Neuron (in vitro differentiated cells): ENCODE measurements around the gene MRTFA.

Experiments
- H2AFZ ChIP-seq: one replicate; pipeline ENCODE4 v1.6.1; 2013; ENCODE audit warnings: low read depth, mild to moderate bottlenecking, inconsistent platforms, low read length, moderate library complexity
- H3K27me3 ChIP-seq: one replicate; pipeline ENCODE4 v1.6.1; 2013; ENCODE audit warnings: low read length; ENCODE audit not compliant: insufficient read depth
- H3K36me3 ChIP-seq: one replicate; pipeline ENCODE4 v1.6.1; 2013; ENCODE audit warnings: low read length; ENCODE audit not compliant: insufficient read depth
- H3K4me1 ChIP-seq: one replicate; pipeline ENCODE4 v1.6.1; 2013; ENCODE audit warnings: low read length; ENCODE audit not compliant: insufficient read depth
- H3K4me3 ChIP-seq: 2 replicates; pipeline ENCODE4 v1.5.1; 2013; ENCODE audit warnings: mild to moderate bottlenecking, low read length, moderate library complexity
- H3K9me3 ChIP-seq: one replicate; pipeline ENCODE4 v1.6.1; 2013; ENCODE audit warnings: low read length

The MRTFA gene

GRCh38 chr22:40473703-40474102, 162.8 kb downstream of the MRTFA start:
- H3K27me3 ChIP-seq: no peaks in the 10 kb centered on the region
- H3K9me3 ChIP-seq: no peaks in the 10 kb centered on the region
- H3K36me3 ChIP-seq: no peaks in the 10 kb centered on the region
- no peak overlapping the region for H3K4me3 ChIP-seq
- no peaks in the 10 kb centered on the region for H3K4me1 ChIP-seq
- H2AFZ ChIP-seq: no peak overlapping the region

- no peak overlapping the region for H2AFZ ChIP-seq
- no peaks in the 10 kb centered on the region for H3K4me1 ChIP-seq
- no peaks in the 10 kb centered on the region for H3K9me3 ChIP-seq
- no peaks in the 10 kb centered on the region for H3K27me3 ChIP-seq
- H3K4me3 ChIP-seq: no peak overlapping the region
- no peaks in the 10 kb centered on the region for H3K36me3 ChIP-seq
Measured at GRCh38 chr22:40472579-40472978, 163.9 kb downstream of the MRTFA start.

GRCh38 chr22:40472051-40472450, 164.5 kb downstream of the MRTFA start:
- H3K27me3 ChIP-seq: no peaks in the 10 kb centered on the region

GRCh38 chr22:40469181-40469580, 167.3 kb downstream of the MRTFA start:
- H3K27me3 ChIP-seq: no peaks in the 10 kb centered on the region
- H2AFZ ChIP-seq: no peak overlapping the region
- H3K9me3 ChIP-seq: no peaks in the 10 kb centered on the region
- H3K4me3 ChIP-seq: no peak overlapping the region
- no peaks in the 10 kb centered on the region for H3K4me1 ChIP-seq
- H3K36me3 ChIP-seq: no peaks in the 10 kb centered on the region

More at GRCh38 chr22:40472051-40472450, 164.5 kb downstream of the MRTFA start:
- Histone ChIP-seq H3K9me3 (no peaks in the 10 kb centered on the region), H3K4me3 (no peak overlapping the region), H3K36me3 (no peaks in the 10 kb centered on the region), H2AFZ (no peak overlapping the region), H3K4me1 (no peaks in the 10 kb centered on the region)

- H3K4me3 ChIP-seq: no peak overlapping the region
- H3K27me3 ChIP-seq: no peaks in the 10 kb centered on the region
- no peak overlapping the region for H2AFZ ChIP-seq
- H3K9me3 ChIP-seq: no peaks in the 10 kb centered on the region
- H3K4me1 ChIP-seq: no peaks in the 10 kb centered on the region
- no peaks in the 10 kb centered on the region for H3K36me3 ChIP-seq
Measured at GRCh38 chr22:40468616-40469015, 167.9 kb downstream of the MRTFA start.

- Histone ChIP-seq H3K4me3 (no peak overlapping the region), H3K27me3 (no peaks in the 10 kb centered on the region), H3K36me3 (peaks cover 7% of the 10 kb centered on the region), H2AFZ (no peak overlapping the region), H3K4me1 (no peaks in the 10 kb centered on the region), H3K9me3 (no peaks in the 10 kb centered on the region)
Measured at GRCh38 chr22:40466976-40467375, 169.5 kb downstream of the MRTFA start.

DNA sequence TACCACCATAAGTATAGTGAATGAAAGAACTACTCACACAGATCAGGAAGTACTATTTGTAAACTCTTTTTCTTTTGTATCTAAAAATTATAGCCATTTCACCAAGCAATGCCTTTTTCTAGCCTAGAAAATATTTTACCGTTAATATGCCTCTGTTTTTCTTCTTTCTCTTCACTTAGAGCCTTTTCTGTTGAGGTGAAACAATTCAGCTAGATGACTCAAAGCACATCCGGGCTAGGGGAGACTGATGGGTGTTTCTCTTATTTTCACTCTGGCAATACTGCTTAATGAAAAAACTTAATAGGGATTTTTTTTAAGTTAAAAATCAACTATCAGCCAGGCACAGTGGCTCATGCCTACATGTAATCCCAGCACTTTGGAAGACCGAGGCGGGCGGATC, 172.8 kb downstream of the MRTFA start:
- Histone ChIP-seq H3K4me3 (no peak overlapping the region), H2AFZ (no peak overlapping the region), H3K27me3 (no peaks in the 10 kb centered on the region), H3K4me1 (no peaks in the 10 kb centered on the region), H3K9me3 (no peaks in the 10 kb centered on the region), H3K36me3 (peaks cover 18% of the 10 kb centered on the region)

GRCh38 chr22:40463017-40463631, 173.4 kb downstream of the MRTFA start:
- Histone ChIP-seq H3K4me3 (no peak overlapping the region), H3K36me3 (peaks cover 18% of the 10 kb centered on the region), H2AFZ (no peak overlapping the region), H3K9me3 (no peaks in the 10 kb centered on the region), H3K4me1 (no peaks in the 10 kb centered on the region), H3K27me3 (no peaks in the 10 kb centered on the region)

DNA sequence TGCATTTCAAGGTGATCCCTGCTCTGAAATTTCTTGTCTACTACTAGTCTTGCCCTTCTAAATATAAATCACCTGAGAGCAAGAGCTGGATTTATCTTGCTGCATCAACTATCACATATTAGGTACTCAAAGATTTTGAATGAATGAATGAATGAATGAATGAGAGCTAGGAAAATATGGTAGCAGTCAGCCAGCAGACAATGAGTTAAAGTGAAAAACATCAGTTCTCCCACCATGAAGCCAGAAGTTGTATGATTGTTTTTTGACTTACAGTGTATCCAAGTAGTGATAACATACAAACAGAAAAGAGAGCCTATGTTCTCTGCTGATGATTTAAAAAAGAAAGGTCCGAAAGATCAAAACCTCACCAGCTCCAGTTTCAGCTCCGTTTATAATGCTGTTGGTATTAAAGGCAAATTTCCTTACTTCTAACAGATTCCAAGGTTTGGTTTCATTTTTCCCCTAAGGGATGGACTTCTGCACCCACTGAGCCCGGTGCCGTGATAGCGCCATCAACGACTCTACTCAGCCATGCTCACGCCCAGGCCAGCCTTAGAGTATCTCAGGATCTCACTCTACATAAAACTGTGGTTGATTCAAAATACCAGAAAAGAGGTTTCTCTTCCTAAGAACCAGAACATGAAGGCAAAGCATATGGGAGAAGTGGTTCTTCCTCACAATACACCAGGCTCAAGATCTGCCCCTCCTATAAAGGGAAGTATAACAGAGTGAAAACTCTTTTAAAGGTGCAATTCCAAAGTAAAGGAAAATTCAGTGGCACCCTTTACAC, 174.1 kb downstream of the MRTFA start:
- peaks cover 18% of the 10 kb centered on the region for H3K36me3 ChIP-seq
- H3K9me3 ChIP-seq: no peaks in the 10 kb centered on the region
- H2AFZ ChIP-seq: no peak overlapping the region
- no peak overlapping the region for H3K4me3 ChIP-seq
- H3K27me3 ChIP-seq: no peaks in the 10 kb centered on the region
- H3K4me1 ChIP-seq: no peaks in the 10 kb centered on the region

DNA sequence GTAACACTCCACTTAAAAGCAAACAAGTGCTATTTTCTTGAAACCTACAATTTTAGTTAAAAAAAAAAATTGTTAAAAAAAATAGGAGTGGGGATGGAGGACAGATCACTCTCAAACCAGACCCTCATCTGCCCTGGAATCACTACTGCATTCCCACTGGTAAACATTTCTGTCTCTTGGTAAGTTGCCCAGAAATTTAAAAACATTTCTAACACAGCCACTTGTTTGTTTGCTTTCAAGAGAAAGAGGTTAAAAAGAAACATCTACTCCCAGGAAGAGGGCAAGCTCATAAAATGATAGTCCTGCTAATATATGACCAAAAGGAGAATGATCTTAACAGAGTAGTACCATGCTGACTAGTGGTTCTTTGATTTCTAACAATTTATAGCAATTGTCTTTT, 182.8 kb downstream of the MRTFA start:
- no peak overlapping the region for H3K4me3 ChIP-seq
- no peak overlapping the region for H2AFZ ChIP-seq
- no peaks in the 10 kb centered on the region for H3K9me3 ChIP-seq
- no peaks in the 10 kb centered on the region for H3K4me1 ChIP-seq
- H3K36me3 ChIP-seq: no peaks in the 10 kb centered on the region
- H3K27me3 ChIP-seq: no peaks in the 10 kb centered on the region

DNA sequence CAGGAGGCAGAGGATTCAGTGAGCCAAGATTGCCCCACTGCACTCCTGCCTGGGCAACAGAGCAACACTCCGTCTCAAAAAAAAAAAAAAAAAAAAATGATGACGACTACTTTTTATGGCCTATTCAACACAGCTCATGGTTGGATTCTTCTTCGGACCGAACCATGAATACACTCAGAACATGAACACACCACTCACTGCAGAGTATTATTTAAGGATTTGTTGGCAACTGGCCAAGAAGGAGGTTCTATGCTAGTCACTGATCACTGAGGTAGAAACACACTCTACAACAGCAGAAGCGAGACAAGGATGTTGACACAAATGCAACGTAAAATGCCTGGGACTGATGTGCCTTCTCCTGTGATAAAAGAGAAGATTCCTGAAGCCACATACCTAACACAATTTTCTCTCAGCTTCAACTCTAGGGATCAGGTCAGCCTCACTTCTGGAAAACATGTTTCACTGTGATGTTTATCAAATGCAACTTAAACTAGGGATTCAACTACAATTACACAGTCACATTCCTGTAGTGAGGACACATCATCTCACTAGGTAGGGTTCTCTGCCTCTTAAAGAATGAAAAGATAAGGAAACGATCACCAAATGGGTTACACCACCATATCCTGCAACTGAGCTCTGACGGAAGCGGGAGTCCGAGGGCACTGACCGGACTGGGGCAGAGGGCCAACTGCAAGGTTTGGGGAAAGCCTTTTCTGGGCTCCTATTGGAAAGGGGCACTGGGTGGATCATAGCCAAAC, 183.6 kb downstream of the MRTFA start:
- Histone ChIP-seq H3K36me3 (no peaks in the 10 kb centered on the region), H2AFZ (no peak overlapping the region), H3K27me3 (no peaks in the 10 kb centered on the region), H3K9me3 (no peaks in the 10 kb centered on the region), H3K4me1 (no peaks in the 10 kb centered on the region), H3K4me3 (no peak overlapping the region)

- Histone ChIP-seq H3K36me3 (no peaks in the 10 kb centered on the region), H3K4me3 (no peak overlapping the region)
Measured at GRCh38 chr22:40451210-40451609, 185.3 kb downstream of the MRTFA start.

DNA sequence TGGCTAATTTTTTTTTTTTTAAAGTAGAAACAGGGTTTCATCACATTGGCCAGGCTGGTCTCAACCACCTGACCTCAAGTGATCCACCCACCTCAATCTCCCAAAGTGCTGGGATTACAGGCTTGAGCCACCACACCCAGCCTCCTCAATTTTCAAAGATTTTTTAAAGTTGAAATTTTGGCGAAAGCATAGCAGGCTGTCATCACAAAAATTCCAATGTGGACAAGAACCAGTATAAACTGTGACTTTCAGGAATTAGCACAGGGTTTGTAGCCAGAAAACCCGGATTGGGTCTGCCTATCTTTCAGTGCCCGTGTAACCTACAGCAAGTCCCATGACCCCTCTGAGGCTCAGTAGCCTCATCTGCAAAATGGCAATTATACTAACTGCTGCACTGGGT, 185.9 kb downstream of the MRTFA start:
- Histone ChIP-seq H3K27me3 (no peaks in the 10 kb centered on the region), H3K4me3 (no peak overlapping the region), H3K9me3 (no peaks in the 10 kb centered on the region), H3K4me1 (no peaks in the 10 kb centered on the region), H3K36me3 (no peaks in the 10 kb centered on the region), H2AFZ (no peak overlapping the region)

More at GRCh38 chr22:40451210-40451609, 185.3 kb downstream of the MRTFA start:
- H3K27me3 ChIP-seq: no peaks in the 10 kb centered on the region
- no peaks in the 10 kb centered on the region for H3K9me3 ChIP-seq
- no peak overlapping the region for H2AFZ ChIP-seq
- H3K4me1 ChIP-seq: no peaks in the 10 kb centered on the region
